Measurements from ENCODE around the gene DCC.

- TF ChIP-seq SP1 (IDR thresholded peaks at IDR 0.05) (no peak), BHLHE40 (IDR thresholded peaks at IDR 0.05; ENCODE audit: borderline replicate concordance) (no peak), FOXK2 (IDR thresholded peaks at IDR 0.05) (no peak), L3MBTL2 (conservative IDR thresholded peaks at IDR 0.05) (no peak), ARNT (IDR thresholded peaks at IDR 0.05) (no peak), PKNOX1 (IDR thresholded peaks at IDR 0.05) (no peak), TARDBP (IDR thresholded peaks at IDR 0.05) (no peak)
Observed at GRCh38 chr18:52598921-52599320, 258.9 kb downstream of the DCC start.

Measured in HEK293T (cell line).